ENCODE results near the gene SCGB3A1.

- TF ChIP-seq CTCF (conservative IDR thresholded peaks at IDR 0.05; ENCODE audit: low read length) = no peak
- no peak for TF ChIP-seq EZH2phosphoT487 (IDR thresholded peaks at IDR 0.05; ENCODE audit: borderline replicate concordance)
Measured at GRCh38 chr5:180632768-180633167, 41.5 kb upstream of the SCGB3A1 start.

All from Loucy (cell line).